Activated CD4-positive, alpha-beta memory T cell treated with anti-CD3 and anti-CD28 coated beads, Interleukin-2, amount 10 ng/mL, durations not matched to agents 7 days and 5 days (primary cell): ENCODE data around the gene KIAA1217. TPM values are rescaled to one million over a fixed set of nuclear protein-coding genes. Genes with fewer than 3 reads are reported as not detected.

Source experiments
- CTCF ChIA-PET: fragments of 350-600 bp; sonication (Branson Sonifier 250); formaldehyde crosslinking; loops from one replicate; lab custom pipeline; 2021; ENCODE audit warnings: antibody characterized with exemption, inconsistent platforms; lab: Charles Lee
- POLR2A ChIA-PET: fragments of 350-600 bp; sonication (Branson Sonifier 250); formaldehyde crosslinking; loops from one replicate; lab custom pipeline; 2021; ENCODE audit warnings: antibody characterized with exemption; lab: Charles Lee
- DNase-seq: peaks from one replicate; pipeline ENCODE4 v3.0.0-alpha.2; 2020
- H3K27ac Mint-ChIP-seq: one replicate; pipeline ENCODE4 v1.8.0; 2021; ENCODE audit warnings: mild to moderate bottlenecking, mixed read lengths
- H3K27me3 Mint-ChIP-seq: one replicate; pipeline ENCODE4 v1.8.0; 2021; ENCODE audit warnings: mixed read lengths
- H3K36me3 Mint-ChIP-seq: one replicate; pipeline ENCODE4 v1.8.0; 2021; ENCODE audit warnings: low read depth, mixed read lengths
- H3K4me1 Mint-ChIP-seq: one replicate; pipeline ENCODE4 v1.8.0; 2021; ENCODE audit warnings: mixed read lengths
- H3K4me3 Mint-ChIP-seq: one replicate; pipeline ENCODE4 v1.8.0; 2021; ENCODE audit warnings: mild to moderate bottlenecking, mixed read lengths
- H3K9me3 Mint-ChIP-seq: one replicate; pipeline ENCODE4 v1.8.0; 2021; ENCODE audit warnings: mixed read lengths
- total RNA-seq, 2 experiments: library from RNA; stranded (reverse); gene quantifications; one replicate each; pipeline ENCODE4 v1.2.3, GENCODE V29; 2021

Gene KIAA1217
- total RNA-seq, 2 experiments from 2014 or later = 2.0 TPM

DNA sequence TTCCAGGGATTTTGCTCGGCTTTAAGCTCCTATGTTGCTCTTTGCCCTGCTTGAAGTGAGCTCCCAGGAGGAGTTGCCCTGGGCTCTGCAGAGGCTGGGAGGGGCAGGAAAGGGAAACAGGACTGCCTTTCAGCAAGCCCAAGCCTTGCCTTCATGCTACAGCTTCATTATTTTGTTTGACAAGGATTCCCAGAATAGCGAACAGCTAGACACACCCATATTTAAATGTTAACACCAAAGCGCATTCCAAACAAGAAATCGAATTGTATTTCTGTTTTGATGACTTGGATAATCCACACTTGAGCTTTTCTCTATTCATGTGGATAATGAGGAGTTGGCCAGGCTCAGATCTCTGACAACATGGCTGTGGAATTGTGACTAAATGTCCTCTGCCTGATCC is 6.3 kb downstream of the KIAA1217 start:
- H3K27me3 Mint-ChIP-seq = peaks cover 5% of the 10 kb centered on the region
- ChIA-PET POLR2A (no interaction called here), CTCF (interaction anchor here (1.0 kb wide), 1 partner anchor 18 kb away, joined by 3 read pairs; no protein-coding TSS in a partner anchor)
- no peak overlapping the region for H3K27ac Mint-ChIP-seq
- peaks cover 2% of the 10 kb centered on the region for H3K9me3 Mint-ChIP-seq
- H3K36me3 Mint-ChIP-seq = no peaks in the 10 kb centered on the region
- H3K4me3 Mint-ChIP-seq = no peak overlapping the region
- DNase-seq = no peak
- peaks cover 2% of the 10 kb centered on the region for H3K4me1 Mint-ChIP-seq

DNA sequence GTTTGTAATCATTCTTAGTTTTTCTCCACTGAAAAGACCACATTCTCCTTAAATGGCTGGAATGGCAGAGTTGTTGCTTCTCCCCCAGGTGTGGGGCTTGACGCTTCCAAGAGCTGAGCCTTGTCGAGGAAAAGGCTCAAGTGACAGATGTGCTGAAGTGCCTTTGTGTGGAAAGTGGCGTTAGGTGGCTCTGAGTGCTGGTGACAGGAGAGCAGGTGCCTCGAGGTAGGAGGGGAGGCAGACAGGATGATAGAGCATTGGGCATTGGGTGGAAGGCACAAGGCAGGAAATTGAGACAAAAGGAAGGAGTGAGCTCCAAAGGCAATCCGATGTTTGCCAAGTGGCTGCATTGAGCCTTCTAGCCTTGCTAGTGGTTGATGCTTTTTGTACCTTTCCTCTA is 6.7 kb downstream of the KIAA1217 start:
- H3K4me1 Mint-ChIP-seq = no peaks in the 10 kb centered on the region
- CTCF ChIA-PET = interaction anchor here (1.0 kb wide), 1 partner anchor 19 kb away, joined by 3 read pairs; no protein-coding TSS in a partner anchor
- H3K27me3 Mint-ChIP-seq = peaks cover 3% of the 10 kb centered on the region
- peaks cover 2% of the 10 kb centered on the region for H3K9me3 Mint-ChIP-seq
- POLR2A ChIA-PET = no interaction called here
- no peaks in the 10 kb centered on the region for H3K36me3 Mint-ChIP-seq
- H3K27ac Mint-ChIP-seq = no peak overlapping the region
- no peak for DNase-seq
- no peak overlapping the region for H3K4me3 Mint-ChIP-seq

DNA sequence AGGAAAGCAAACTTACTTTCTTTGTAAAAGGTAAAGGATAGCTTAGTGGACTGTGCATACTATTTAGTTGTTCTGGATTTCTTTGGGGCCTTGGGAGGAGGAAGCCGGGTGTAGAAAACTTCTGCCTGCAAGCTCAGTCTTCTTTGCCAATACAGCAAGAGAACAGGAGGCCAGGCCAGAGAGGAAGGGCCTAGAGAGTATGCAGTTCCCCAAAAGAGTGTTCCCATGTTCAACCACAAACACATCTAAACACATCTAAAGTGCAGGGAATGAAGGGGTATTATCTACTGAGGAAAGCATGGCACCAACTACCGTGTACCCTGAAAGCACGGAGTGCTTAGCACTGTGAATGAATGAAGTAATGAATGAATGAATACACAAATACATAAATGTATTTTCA is 11.0 kb downstream of the KIAA1217 start:
- no peaks in the 10 kb centered on the region for H3K4me1 Mint-ChIP-seq
- H3K36me3 Mint-ChIP-seq = no peaks in the 10 kb centered on the region
- H3K27ac Mint-ChIP-seq = no peak overlapping the region
- ChIA-PET POLR2A (no interaction called here), CTCF (no interaction called here)
- H3K4me3 Mint-ChIP-seq = no peak overlapping the region
- H3K9me3 Mint-ChIP-seq = no peaks in the 10 kb centered on the region
- H3K27me3 Mint-ChIP-seq = no peaks in the 10 kb centered on the region
- DNase-seq = no peak

DNA sequence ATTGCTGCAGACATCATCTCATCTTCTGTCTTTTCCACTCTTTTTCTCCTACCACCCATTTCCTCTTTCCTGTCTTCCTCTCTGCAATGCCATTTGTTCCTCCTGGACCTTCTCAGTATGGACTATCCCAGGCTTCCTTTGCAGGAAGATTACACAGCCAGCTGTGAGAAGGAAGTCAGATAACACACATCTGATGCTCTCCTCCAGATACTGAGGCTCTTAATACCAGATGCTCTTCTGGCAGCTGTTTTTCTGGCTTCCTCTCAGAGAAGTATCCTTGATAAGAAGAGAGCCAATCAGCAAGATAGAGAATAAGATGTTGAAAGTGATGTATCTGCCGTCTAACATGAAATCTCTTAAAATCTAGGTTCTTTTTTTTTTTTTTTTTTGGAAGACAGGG is 14.4 kb downstream of the KIAA1217 start:
- Mint-ChIP-seq H3K4me1 (no peaks in the 10 kb centered on the region), H3K27ac (no peak overlapping the region), H3K4me3 (no peak overlapping the region), H3K27me3 (no peaks in the 10 kb centered on the region), H3K9me3 (no peaks in the 10 kb centered on the region), H3K36me3 (no peaks in the 10 kb centered on the region)
- CTCF ChIA-PET = no interaction called here
- no peak for DNase-seq
- POLR2A ChIA-PET = no interaction called here

DNA sequence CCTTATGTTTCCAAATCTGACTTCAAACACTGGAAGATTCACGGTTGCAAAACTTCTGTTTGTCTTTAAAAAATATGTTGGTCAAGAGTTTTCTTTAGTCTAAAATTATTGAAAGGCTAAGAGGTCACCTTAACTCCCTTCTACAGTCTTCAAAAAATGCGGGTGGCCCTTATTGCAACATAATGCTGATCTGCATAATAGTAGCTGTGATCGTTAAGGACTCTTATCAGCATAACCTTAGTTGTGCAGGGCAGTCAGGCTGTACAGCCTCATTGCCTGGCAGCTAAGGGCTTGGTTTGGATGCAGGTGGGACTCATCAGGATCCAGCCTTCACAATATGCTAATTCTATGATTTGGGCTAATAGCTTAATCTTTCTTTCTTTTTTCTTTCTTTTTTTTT is 15.0 kb downstream of the KIAA1217 start:
- no peaks in the 10 kb centered on the region for H3K27me3 Mint-ChIP-seq
- H3K4me1 Mint-ChIP-seq = no peaks in the 10 kb centered on the region
- no peak overlapping the region for H3K27ac Mint-ChIP-seq
- H3K9me3 Mint-ChIP-seq = no peaks in the 10 kb centered on the region
- CTCF ChIA-PET = no interaction called here
- no peaks in the 10 kb centered on the region for H3K36me3 Mint-ChIP-seq
- no peak overlapping the region for H3K4me3 Mint-ChIP-seq
- no peak for DNase-seq
- POLR2A ChIA-PET = no interaction called here

DNA sequence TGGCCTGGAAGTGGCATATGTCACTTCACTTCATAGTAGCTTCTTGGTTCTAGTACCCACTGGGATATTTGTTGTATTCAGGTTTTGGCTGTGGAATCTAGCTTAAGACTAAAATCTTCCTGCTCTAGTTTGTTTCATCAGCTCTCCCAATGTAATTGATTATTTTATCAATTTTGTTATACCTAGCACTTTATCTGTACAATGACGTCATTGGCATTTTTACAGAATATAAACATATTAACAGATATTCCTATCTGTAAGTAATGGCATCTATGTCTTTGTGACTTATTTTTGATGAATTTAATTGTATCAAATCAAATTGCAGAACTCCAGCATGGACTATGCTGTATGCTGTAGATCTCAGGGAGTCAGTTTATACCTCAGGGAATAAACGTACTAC is 19.7 kb downstream of the KIAA1217 start:
- Mint-ChIP-seq H3K9me3 (no peaks in the 10 kb centered on the region), H3K27me3 (no peaks in the 10 kb centered on the region), H3K36me3 (no peaks in the 10 kb centered on the region), H3K27ac (no peak overlapping the region), H3K4me1 (no peaks in the 10 kb centered on the region), H3K4me3 (no peak overlapping the region)
- no peak for DNase-seq
- ChIA-PET CTCF (no interaction called here), POLR2A (no interaction called here)

DNA sequence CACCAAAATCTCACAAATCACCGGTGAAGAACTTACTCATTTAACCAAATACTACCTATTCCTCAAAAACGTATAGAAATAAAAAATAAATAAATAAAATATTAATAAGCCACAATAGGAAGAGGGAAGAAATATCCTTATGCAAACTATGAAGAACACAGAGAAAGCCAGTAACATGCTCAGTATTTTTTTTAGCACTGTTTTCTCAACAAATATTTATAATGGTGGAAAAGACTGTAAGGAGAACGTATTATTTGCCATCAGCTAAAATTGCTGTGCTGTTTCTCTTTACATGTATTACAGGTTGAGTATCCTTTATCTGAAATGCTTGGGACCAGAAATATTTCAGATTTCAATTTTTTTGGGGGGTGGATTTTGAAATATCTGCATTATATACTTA is 21.0 kb downstream of the KIAA1217 start:
- ChIA-PET CTCF (no interaction called here), POLR2A (no interaction called here)
- no peaks in the 10 kb centered on the region for H3K4me1 Mint-ChIP-seq
- no peaks in the 10 kb centered on the region for H3K9me3 Mint-ChIP-seq
- no peaks in the 10 kb centered on the region for H3K36me3 Mint-ChIP-seq
- no peak for DNase-seq
- no peak overlapping the region for H3K27ac Mint-ChIP-seq
- H3K27me3 Mint-ChIP-seq = no peaks in the 10 kb centered on the region
- no peak overlapping the region for H3K4me3 Mint-ChIP-seq

DNA sequence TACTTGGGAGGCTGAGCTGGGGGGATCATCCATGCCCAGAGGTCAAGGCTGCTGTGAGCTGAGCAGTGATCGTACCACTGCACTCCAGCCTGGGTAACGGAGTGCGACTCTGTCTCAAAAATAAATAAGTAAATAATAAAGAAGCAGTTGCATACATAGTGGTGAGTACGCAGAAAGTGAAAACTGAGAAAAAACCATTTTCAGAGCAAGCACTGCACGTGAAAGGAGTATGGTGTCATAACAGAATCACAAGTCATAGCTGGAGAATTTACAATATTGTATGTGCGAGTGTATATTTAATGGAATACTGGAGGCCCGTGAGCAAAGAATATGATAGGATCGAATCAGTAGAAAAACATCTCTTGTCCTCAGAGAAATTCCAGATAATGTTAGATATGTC is 22.3 kb downstream of the KIAA1217 start:
- Mint-ChIP-seq H3K4me1 (no peaks in the 10 kb centered on the region), H3K36me3 (no peaks in the 10 kb centered on the region), H3K27ac (no peak overlapping the region), H3K9me3 (no peaks in the 10 kb centered on the region), H3K4me3 (no peak overlapping the region), H3K27me3 (no peaks in the 10 kb centered on the region)
- no peak for DNase-seq
- ChIA-PET CTCF (no interaction called here), POLR2A (no interaction called here)

DNA sequence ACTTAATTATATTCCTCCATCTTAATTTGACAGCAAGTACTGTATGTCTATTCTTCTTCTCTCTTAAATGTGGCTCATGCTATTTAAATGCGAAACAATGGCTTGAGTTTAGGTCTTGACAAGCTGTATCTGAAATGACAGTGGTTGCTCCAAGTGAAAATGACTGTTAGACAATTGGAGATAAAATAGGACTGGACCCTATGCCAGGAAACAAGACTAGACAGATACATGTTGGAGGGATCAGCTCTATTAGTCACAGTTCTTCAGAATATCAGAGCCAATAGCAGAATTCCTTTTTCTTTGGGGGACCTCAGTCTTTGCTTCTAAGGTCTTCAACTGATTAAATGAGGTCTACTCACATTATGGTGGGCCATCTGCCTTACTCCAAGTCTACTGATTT is 25.8 kb downstream of the KIAA1217 start:
- Mint-ChIP-seq H3K4me1 (no peaks in the 10 kb centered on the region), H3K27me3 (peaks cover 13% of the 10 kb centered on the region), H3K9me3 (no peaks in the 10 kb centered on the region), H3K4me3 (no peak overlapping the region), H3K36me3 (no peaks in the 10 kb centered on the region), H3K27ac (no peak overlapping the region)
- DNase-seq = no peak
- POLR2A ChIA-PET = no interaction called here
- CTCF ChIA-PET = no interaction called here

DNA sequence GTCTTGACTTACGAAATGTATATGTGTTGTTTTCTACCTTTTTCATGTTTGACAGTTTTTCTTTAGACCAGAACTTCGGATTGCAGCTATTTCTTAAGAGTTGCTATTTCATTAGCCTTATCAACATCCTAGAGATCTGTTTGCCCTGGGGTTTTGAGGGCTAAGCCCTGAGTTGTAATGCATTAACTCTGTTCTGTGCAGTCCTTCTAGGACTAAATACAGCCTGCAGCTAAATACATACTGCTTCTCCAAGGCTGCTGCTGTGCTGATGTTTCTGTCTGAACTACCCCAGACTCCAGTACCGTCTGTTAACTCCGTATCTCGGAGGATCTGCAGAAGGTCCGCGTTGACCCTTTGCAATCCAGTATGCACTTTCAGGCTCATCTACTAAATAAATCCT is 26.5 kb downstream of the KIAA1217 start:
- no peak for DNase-seq
- H3K27ac Mint-ChIP-seq = no peak overlapping the region
- no peaks in the 10 kb centered on the region for H3K36me3 Mint-ChIP-seq
- H3K4me1 Mint-ChIP-seq = no peaks in the 10 kb centered on the region
- ChIA-PET CTCF (no interaction called here), POLR2A (no interaction called here)
- peaks cover 13% of the 10 kb centered on the region for H3K27me3 Mint-ChIP-seq
- H3K9me3 Mint-ChIP-seq = no peaks in the 10 kb centered on the region
- no peak overlapping the region for H3K4me3 Mint-ChIP-seq

DNA sequence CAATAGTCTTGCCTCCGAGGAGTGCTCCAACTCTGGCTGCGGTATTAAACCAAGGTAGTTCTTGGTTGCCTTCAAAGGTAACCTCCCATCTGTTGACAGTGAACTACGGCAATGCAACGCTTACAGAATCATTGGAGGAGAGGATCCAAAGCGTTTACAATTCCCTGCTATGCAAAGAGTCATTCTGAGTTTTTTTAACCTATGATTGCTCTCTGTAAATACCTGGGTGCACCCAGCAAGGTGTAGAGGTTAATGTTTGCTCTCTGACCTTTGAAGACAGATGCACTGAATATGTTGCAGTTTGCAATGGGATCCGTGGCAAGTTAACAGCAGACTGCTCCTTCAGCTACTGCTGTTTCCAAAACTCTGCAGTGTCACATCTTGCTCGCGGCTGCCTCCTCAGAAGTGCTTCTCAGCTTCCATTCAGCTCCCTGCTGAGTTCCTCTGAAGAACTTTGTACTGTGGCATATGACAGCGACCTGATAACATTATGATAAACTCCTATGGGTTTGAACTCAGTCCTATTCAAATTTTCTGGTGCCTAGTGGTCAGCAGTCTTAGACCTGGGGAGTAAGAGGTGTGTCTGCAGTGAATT is 29.0 kb downstream of the KIAA1217 start:
- ChIA-PET POLR2A (no interaction called here), CTCF (no interaction called here)
- no peaks in the 10 kb centered on the region for H3K36me3 Mint-ChIP-seq
- peaks cover 16% of the 10 kb centered on the region for H3K27me3 Mint-ChIP-seq
- no peak overlapping the region for H3K27ac Mint-ChIP-seq
- no peak overlapping the region for H3K4me3 Mint-ChIP-seq
- DNase-seq = no peak
- no peaks in the 10 kb centered on the region for H3K4me1 Mint-ChIP-seq
- no peaks in the 10 kb centered on the region for H3K9me3 Mint-ChIP-seq

DNA sequence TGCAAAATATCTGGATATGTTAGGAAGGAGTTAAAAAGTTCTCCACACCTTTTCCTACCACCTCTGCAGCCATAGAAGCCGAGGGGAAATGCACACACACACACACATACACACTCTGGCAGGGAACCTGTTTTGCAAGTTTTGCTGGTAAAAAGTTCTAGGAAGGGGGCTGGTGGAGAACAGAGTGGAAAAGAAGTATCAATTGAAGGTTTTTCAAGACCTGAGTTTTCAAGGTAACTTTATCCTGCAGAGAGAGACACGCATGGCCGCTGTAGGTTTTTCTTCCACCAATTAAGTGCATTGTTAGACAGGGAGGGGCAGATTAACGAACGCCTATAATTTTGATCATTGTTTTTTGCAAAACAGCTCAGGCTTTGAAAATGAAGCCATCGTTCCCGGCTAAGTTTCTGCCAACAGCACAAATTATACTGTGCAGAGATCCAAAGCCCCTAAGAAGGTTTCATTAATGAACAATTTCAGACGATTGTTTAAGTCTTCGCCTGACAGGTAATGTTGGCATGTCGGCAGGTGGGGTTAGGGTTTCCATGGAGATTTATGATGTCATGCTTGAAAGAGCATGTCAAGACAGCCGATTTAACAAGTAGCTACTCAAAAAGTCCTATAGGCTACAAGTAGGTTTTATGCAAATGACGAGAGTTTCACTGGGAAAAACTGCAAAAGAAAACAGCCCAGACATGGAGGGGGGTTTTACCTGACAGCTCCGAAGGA is 29.7 kb downstream of the KIAA1217 start:
- Mint-ChIP-seq H3K36me3 (no peaks in the 10 kb centered on the region), H3K27me3 (peaks cover 16% of the 10 kb centered on the region), H3K27ac (no peak overlapping the region), H3K4me1 (no peaks in the 10 kb centered on the region), H3K9me3 (no peaks in the 10 kb centered on the region), H3K4me3 (no peak overlapping the region)
- ChIA-PET CTCF (no interaction called here), POLR2A (no interaction called here)
- DNase-seq = no peak

DNA sequence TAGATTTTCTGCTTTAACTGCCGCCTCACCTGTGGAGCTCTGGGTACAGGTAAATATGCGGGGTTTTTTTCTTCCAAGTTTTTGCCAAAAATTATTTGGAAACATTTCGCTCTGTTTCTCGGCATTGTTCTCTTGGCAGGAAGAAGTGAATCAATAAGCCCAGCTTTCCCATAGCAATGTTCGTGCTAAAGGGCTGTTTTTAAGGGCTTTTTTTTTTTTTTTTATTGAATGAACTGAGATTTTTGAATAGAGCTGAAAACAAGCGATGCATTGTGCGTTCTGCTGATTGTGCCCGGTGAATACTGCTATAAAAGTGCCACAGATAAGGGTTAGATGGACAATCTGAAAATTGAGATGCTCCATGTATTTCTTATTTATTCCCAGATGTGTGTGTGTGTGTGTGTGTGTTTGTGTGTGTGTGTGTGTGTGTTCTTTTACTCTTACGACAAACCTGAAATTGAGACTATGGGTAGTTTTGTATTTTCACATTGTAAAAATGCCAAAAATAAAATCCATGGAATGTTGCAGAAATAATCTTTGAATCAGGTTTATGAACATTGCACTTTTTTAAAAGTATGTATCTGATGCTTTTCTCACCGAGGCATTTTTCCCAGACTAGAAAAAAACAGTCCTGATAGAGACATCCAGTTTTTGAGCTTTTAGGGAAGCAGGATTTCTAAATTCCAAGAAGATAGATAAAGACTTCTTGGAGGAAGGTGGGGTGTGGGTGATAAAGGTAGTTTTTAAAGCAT is 30.5 kb downstream of the KIAA1217 start:
- peaks cover 16% of the 10 kb centered on the region for H3K27me3 Mint-ChIP-seq
- CTCF ChIA-PET = no interaction called here
- no peak overlapping the region for H3K4me3 Mint-ChIP-seq
- POLR2A ChIA-PET = no interaction called here
- H3K36me3 Mint-ChIP-seq = no peaks in the 10 kb centered on the region
- DNase-seq = no peak
- H3K4me1 Mint-ChIP-seq = no peaks in the 10 kb centered on the region
- H3K9me3 Mint-ChIP-seq = no peaks in the 10 kb centered on the region
- H3K27ac Mint-ChIP-seq = no peak overlapping the region
